Hindlimb muscle (tissue), 1 donor: ENCODE results near the gene KRT84. TPM values are rescaled to one million over a fixed set of nuclear protein-coding genes. Genes with fewer than 3 reads are reported as not detected.

ENCODE experiments used
- DNase-seq: peaks from one replicate; pipeline ENCODE4 v3.0.0-alpha.2; 2013
- polyA plus RNA-seq: library from polyadenylated mRNA; unstranded; fragments of 120-200 nt; gene quantifications from one replicate; pipeline ENCODE4 v1.2.1, GENCODE V29; 2013; ENCODE audit not compliant: insufficient read length

KRT84 gene
- polyA plus RNA-seq, 1 donor, result not detected

GRCh38 chr12:52341066-52341580 is 44.3 kb downstream of the KRT84 start:
- DNase-seq, result no peak

- DNase-seq, result no peak
Observed at GRCh38 chr12:52338241-52338960, 47.1 kb downstream of the KRT84 start.

GRCh38 chr12:52337054-52337453 is 48.4 kb downstream of the KRT84 start:
- DNase-seq, result no peak

- no peak for DNase-seq
Observed at GRCh38 chr12:52336641-52337040, 48.8 kb downstream of the KRT84 start.

- DNase-seq, result no peak
Observed at GRCh38 chr12:52335598-52336262, 49.7 kb downstream of the KRT84 start.

- no peak for DNase-seq
Observed at GRCh38 chr12:52334185-52334584, 51.3 kb downstream of the KRT84 start.

GRCh38 chr12:52333321-52333720 is 52.1 kb downstream of the KRT84 start:
- DNase-seq, result no peak

GRCh38 chr12:52332381-52332780 is 53.1 kb downstream of the KRT84 start:
- no peak for DNase-seq

- no peak for DNase-seq
Observed at GRCh38 chr12:52331833-52332232, 53.6 kb downstream of the KRT84 start.

- no peak for DNase-seq
Observed at GRCh38 chr12:52331039-52331438, 54.4 kb downstream of the KRT84 start.

GRCh38 chr12:52327830-52328500 is 57.5 kb downstream of the KRT84 start:
- DNase-seq, result no peak

Other genes starting within 250 kb of the KRT84 start
- 5.6 TPM for gene KRT80, start 193.6 kb downstream of the KRT84 start, polyA plus RNA-seq
- 1.9 TPM for gene KRT7, start 152.4 kb downstream of the KRT84 start, polyA plus RNA-seq
- gene KRT86, start 111.0 kb downstream of the KRT84 start, polyA plus RNA-seq, result 0.19 TPM
- 0.14 TPM for gene KRT81, start 94.1 kb downstream of the KRT84 start, polyA plus RNA-seq
- not detected for gene KRT83, start 64.3 kb downstream of the KRT84 start, polyA plus RNA-seq
- gene KRT85, start 18.2 kb downstream of the KRT84 start, polyA plus RNA-seq, result not detected
- not detected for gene KRT82, start 20.7 kb upstream of the KRT84 start, polyA plus RNA-seq
- gene KRT75, start 48.7 kb upstream of the KRT84 start, polyA plus RNA-seq, result not detected
- 0.25 TPM for gene KRT6B, start 66.5 kb upstream of the KRT84 start, polyA plus RNA-seq
- not detected for gene KRT6C, start 88.2 kb upstream of the KRT84 start, polyA plus RNA-seq
- gene KRT6A, start 107.6 kb upstream of the KRT84 start, polyA plus RNA-seq, result 1.3 TPM
- gene KRT5, start 134.7 kb upstream of the KRT84 start, polyA plus RNA-seq, result 12.2 TPM
- gene KRT71, start 167.5 kb upstream of the KRT84 start, polyA plus RNA-seq, result not detected
- not detected for gene KRT74, start 188.2 kb upstream of the KRT84 start, polyA plus RNA-seq
- not detected for gene KRT72, start 215.8 kb upstream of the KRT84 start, polyA plus RNA-seq
- not detected for gene KRT73, start 232.9 kb upstream of the KRT84 start, polyA plus RNA-seq